T-helper 17 cell (primary cell): ENCODE measurements around the gene ALDOB. TPM values are rescaled to one million over a fixed set of nuclear protein-coding genes. Genes with fewer than 3 reads are reported as not detected.

Experiments used
- ATAC-seq: fragments of 150-1000 bp; cut with Tn5 transposase; 2 replicates; pipeline ENCODE4 v1.10.0; 2021; ENCODE audit warnings: mild to moderate bottlenecking, moderate library complexity
- DNase-seq, 3 donors: peaks; one replicate each; pipeline versions ENCODE4 v3.0.0 to v3.0.0-alpha.2; 2020 to 2021
- H3K9me3 ChIP-seq: one replicate; pipeline ENCODE4 v1.7.0; 2013; ENCODE audit warnings: low read length, mild to moderate bottlenecking; ENCODE audit not compliant: control insufficient read depth, poor library complexity, severe bottlenecking
- H3K27ac Mint-ChIP-seq: one replicate; pipeline ENCODE4 v1.8.0; 2022; ENCODE audit warnings: mild to moderate bottlenecking, moderate library complexity, mixed read lengths
- H3K27me3 Mint-ChIP-seq: one replicate; pipeline ENCODE4 v1.8.0; 2022; ENCODE audit warnings: mixed read lengths
- H3K36me3 Mint-ChIP-seq: one replicate; pipeline ENCODE4 v1.8.0; 2022; ENCODE audit warnings: low read depth, mixed read lengths
- H3K4me1 Mint-ChIP-seq: one replicate; pipeline ENCODE4 v1.8.0; 2022; ENCODE audit warnings: mild to moderate bottlenecking, mixed read lengths
- H3K4me3 Mint-ChIP-seq: one replicate; pipeline ENCODE4 v1.8.0; 2022; ENCODE audit warnings: mild to moderate bottlenecking, moderate library complexity, mixed read lengths
- total RNA-seq, 4 donors: library from RNA in 2 of 4; stranded (reverse) in 2 of 4; gene quantifications; one replicate each; pipeline ENCODE4 v1.2.3 and lab custom pipeline; 2022 to 2026

ALDOB gene
- total RNA-seq, 2 donors from 2014 or later, result not detected

DNA sequence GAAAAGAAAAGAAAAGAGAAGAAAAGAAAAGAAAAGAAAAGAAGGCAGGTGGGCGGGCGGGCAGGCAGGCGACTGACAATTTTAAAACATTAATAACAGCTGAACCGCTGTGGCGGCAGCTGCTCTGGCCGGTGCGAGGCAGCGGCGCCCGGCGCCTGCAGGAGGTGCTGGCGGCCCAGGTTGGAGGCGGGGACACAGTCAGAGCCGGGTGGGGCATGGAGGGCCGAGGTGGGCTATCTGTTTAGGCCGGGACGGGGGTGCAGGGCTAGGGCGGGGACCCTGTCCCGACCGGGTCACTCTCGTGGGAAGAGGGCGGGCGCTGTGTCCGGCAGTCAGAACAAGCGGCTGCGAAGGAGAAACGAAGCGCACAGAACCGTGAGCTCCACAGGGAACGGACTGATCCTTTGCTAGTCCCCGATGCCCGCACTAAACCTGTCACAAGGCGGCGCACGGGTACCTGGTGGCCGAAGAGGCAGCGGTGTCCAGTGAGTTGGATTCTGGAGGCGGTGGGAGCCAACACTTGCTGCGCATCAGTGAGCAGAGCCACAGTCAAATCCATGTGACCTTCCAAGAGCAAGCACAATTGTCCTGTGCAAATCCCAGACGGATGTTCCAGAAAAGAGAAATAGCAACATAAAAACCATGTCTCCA lies 13.6 kb upstream of the ALDOB start:
- Mint-ChIP-seq H3K36me3 (peaks cover 7% of the 10 kb centered on the region), H3K4me3 (peak overlapping the region; percentile 90), H3K27ac (no peak overlapping the region), H3K4me1 (peaks cover 12% of the 10 kb centered on the region), H3K27me3 (peaks cover 73% of the 10 kb centered on the region)
- DNase-seq (peak; percentile 13 to 25 (median 18)), ATAC-seq (peak; percentile 92)
- peaks cover 3% of the 10 kb centered on the region for H3K9me3 ChIP-seq

DNA sequence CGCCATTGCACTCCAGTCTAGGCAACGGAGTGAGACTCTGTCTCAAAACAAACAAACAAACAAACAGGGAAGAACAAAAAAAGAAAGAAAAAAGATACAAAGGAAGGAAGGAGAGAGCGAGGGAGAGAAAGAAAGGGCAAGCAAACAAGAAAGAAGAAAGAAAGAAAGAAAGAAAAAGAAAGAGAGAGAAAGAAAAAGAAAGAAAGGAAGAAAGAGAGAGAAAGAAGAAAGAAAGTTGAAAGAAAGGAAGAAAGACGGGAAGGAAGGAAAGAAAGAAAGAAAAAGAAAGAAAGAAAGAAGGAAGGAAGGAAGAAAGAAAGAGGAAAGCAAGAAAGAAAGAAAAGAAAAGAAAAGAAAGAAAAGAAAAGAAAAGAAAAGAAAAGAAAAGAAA lies 13.1 kb upstream of the ALDOB start:
- peaks cover 3% of the 10 kb centered on the region for H3K9me3 ChIP-seq
- peak overlapping the region; percentile 90 for H3K4me3 Mint-ChIP-seq
- no peak for ATAC-seq
- H3K27me3 Mint-ChIP-seq, result peaks cover 76% of the 10 kb centered on the region
- DNase-seq, result no peak
- H3K4me1 Mint-ChIP-seq, result peaks cover 12% of the 10 kb centered on the region
- H3K27ac Mint-ChIP-seq, result no peak overlapping the region
- peaks cover 7% of the 10 kb centered on the region for H3K36me3 Mint-ChIP-seq

DNA sequence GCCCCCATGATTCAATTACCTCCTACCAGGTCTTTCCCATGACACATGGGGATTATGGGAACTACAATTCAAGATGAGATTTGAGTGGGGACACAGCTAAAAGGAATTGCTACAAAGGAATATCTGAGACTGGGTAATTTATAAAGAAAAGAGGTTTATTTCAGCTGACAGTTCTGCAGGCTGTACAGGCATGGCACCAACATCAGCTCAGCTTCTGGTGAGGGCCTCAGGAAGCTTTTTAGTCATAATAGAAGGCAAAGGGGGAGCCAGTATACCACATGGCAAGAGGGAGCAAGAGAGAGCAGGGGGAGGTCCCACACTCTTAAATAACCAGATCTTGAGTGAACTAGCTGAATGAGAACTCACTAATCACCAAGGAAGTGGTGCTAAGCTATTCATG lies 11.2 kb upstream of the ALDOB start:
- ATAC-seq, result no peak
- H3K27ac Mint-ChIP-seq, result peak overlapping the region; percentile 14

DNA sequence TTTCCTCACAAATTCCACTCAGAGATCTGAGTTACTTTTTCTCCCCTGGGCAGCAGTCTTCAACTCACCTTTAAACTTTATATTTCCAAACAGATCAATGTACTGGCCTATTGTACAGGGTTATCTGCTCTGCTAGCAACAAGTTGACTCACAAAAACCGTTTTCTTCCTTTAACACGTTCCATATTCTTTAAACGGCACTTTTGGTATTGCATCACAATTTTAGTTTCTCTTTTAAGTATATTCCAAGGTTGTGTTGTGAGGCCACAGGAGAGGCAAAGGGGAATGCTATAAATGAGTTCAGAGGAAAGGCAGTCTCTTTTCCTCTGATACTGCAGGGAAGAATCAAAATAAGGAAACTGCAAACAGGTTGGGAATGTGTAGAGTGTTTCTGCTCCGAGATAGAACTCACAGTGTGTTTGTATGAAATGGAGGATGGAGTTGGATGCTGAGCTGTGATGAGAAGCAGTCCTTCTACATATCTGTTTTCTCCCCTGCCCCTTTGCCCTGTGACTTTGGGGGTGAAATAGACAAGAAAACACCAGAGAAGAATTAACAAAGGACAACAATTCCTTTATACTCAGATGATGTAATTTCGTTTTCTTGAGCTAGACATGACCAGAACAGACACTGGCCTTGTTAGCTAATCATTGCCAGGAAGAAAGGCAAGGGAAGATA lies 9.9 kb upstream of the ALDOB start:
- Mint-ChIP-seq H3K36me3 (peaks cover 7% of the 10 kb centered on the region), H3K4me3 (no peak overlapping the region), H3K4me1 (peaks cover 12% of the 10 kb centered on the region), H3K27me3 (peaks cover 80% of the 10 kb centered on the region), H3K27ac (no peak overlapping the region)
- DNase-seq, result no peak
- ATAC-seq, result no peak
- peaks cover 8% of the 10 kb centered on the region for H3K9me3 ChIP-seq

More for the DNA sequence above, 11.2 kb upstream of the ALDOB start:
- no peak for DNase-seq
- peaks cover 12% of the 10 kb centered on the region for H3K4me1 Mint-ChIP-seq
- peaks cover 82% of the 10 kb centered on the region for H3K27me3 Mint-ChIP-seq
- peaks cover 7% of the 10 kb centered on the region for H3K36me3 Mint-ChIP-seq
- H3K4me3 Mint-ChIP-seq, result no peak overlapping the region
- H3K9me3 ChIP-seq, result peaks cover 3% of the 10 kb centered on the region

DNA sequence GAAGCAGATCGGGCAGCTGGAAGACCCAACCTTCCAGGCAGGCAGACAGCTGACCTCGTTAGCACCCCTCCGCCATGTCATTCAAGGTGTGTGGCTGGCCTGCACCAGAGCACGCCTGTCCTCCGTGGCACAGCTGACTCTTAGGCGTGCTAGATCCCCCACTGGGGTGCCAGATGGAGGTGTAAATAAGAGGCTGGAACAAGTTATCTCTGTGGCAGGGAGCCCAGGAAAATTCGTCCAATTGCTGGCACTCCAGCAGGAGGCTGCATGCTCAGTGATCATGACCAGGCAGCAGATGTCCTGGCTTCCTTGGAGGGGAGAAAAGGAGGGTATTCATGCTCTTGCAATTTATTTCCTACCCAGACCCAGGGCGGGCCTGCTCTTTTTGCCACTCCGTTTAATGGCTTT lies 7.8 kb upstream of the ALDOB start:
- no peak overlapping the region for H3K4me3 Mint-ChIP-seq
- no peak overlapping the region for H3K27ac Mint-ChIP-seq
- H3K27me3 Mint-ChIP-seq, result peaks cover 73% of the 10 kb centered on the region
- peaks cover 8% of the 10 kb centered on the region for H3K9me3 ChIP-seq
- ATAC-seq, result no peak
- H3K4me1 Mint-ChIP-seq, result peaks cover 4% of the 10 kb centered on the region
- H3K36me3 Mint-ChIP-seq, result peaks cover 4% of the 10 kb centered on the region
- no peak for DNase-seq

DNA sequence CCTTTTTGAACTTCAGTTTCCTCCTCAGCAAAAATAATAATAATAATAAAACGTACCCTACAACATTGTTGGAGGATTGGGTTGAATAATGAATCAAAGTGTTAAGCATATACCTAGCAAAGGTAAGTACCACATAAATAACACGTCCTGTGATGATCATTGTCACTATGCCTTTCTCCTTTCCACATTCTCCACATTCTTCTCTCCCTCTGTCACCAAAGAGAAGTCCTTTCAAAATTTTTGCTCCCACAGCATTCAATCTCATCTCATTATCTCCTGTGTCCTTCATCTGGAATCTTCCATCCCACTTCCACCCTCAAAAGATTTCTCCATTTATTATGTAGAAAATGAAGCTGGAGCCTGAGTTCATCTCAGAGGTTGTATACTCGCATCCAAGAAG lies 7.2 kb upstream of the ALDOB start:
- ATAC-seq, result no peak
- Mint-ChIP-seq H3K36me3 (peaks cover 4% of the 10 kb centered on the region), H3K27me3 (peaks cover 71% of the 10 kb centered on the region), H3K27ac (no peak overlapping the region), H3K4me1 (peaks cover 4% of the 10 kb centered on the region), H3K4me3 (no peak overlapping the region)
- no peak for DNase-seq
- peaks cover 8% of the 10 kb centered on the region for H3K9me3 ChIP-seq

DNA sequence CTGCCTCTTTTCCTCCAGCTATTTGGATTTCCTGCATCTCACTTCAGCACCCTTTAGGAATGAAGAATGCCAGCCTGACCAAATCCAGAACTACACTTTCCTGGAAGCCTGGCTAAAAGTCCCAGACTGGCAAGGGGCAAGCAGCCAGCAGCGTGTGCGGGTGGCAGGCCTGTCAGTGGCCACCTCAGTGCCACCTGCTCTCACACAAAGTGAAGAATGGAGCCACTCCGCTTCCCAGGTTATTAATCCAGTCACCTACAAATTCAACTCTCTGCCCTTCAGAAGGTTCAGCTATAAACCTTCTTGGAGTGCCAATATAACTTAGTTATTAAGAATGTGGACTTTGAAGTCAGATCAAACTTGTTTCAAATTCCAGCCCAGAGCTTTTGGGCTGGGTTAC lies 6.7 kb upstream of the ALDOB start:
- H3K4me1 Mint-ChIP-seq, result peaks cover 4% of the 10 kb centered on the region
- no peak overlapping the region for H3K27ac Mint-ChIP-seq
- peaks cover 4% of the 10 kb centered on the region for H3K36me3 Mint-ChIP-seq
- no peak for ATAC-seq
- DNase-seq, result no peak
- H3K27me3 Mint-ChIP-seq, result peaks cover 74% of the 10 kb centered on the region
- H3K9me3 ChIP-seq, result peaks cover 8% of the 10 kb centered on the region
- no peak overlapping the region for H3K4me3 Mint-ChIP-seq

DNA sequence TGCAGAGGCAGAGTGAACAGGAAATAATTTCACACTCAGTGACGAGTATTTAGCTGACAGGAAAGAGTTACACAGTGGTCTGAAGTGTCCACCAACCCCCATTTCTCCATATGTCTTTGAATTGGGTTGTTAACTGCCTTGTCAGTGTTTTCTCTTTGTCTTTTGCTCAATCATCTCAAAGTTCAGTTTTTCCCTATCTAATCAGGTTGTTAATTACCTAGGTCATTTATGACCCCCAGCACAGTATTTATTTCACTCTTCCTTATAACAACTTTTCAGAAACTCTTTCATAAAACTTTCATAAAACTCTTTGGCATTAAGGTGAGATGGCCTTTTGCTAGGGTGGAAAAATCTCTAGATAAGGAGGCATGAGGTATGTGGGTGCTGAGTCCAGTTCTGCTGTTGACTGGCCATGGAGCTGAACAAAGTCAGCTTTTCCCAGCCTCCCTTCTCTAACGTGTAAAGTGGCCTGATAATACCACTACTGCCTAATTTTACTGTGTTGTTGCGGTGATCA lies 5.2 kb upstream of the ALDOB start:
- peaks cover 4% of the 10 kb centered on the region for H3K36me3 Mint-ChIP-seq
- H3K9me3 ChIP-seq, result peaks cover 5% of the 10 kb centered on the region
- H3K4me1 Mint-ChIP-seq, result peaks cover 4% of the 10 kb centered on the region
- no peak overlapping the region for H3K4me3 Mint-ChIP-seq
- no peak overlapping the region for H3K27ac Mint-ChIP-seq
- ATAC-seq (no peak), DNase-seq (no peak)
- H3K27me3 Mint-ChIP-seq, result peaks cover 72% of the 10 kb centered on the region

DNA sequence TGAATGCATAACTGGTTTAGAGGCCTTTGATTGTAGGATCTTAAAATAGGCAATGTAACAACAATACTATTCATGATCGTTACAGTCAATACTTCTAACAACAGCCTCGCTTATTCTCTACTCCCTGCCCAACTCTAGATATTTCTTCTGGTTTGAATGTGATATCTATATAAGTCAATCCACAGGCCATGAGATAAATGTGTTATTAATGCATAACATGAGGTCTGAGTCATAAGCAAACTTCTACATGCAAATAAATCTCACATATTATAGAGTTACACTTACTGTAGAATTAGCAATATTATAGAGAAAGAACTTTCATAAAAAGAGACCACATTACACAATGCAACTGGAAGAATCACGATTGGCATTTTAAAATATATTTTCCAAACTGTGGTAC lies 2.9 kb upstream of the ALDOB start:
- DNase-seq, result no peak
- H3K4me1 Mint-ChIP-seq, result no peaks in the 10 kb centered on the region
- peaks cover 5% of the 10 kb centered on the region for H3K9me3 ChIP-seq
- H3K27me3 Mint-ChIP-seq, result peaks cover 72% of the 10 kb centered on the region
- ATAC-seq, result no peak
- no peaks in the 10 kb centered on the region for H3K36me3 Mint-ChIP-seq
- no peak overlapping the region for H3K4me3 Mint-ChIP-seq
- no peak overlapping the region for H3K27ac Mint-ChIP-seq

DNA sequence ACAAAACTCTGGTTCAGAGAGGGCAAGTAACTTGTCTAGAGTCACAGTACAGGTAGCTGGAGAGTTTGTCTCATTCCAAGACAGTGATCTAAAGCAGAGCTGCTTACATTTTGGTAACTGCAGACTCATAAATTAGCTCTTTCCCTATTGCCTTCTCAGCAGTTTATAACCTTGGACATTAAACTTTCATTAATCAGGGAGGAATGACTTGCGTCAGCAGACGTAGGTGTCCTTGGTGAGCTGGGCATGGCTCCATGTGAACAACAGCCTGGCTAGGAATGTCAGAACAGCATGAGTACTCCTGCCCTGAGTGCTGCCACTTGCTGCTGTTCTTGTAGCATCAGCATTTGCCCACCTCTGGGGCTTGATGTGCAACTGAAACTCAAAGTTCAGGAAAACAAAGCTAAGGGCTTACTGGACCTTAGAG lies 2.2 kb upstream of the ALDOB start:
- H3K27ac Mint-ChIP-seq, result no peak overlapping the region
- H3K9me3 ChIP-seq, result peaks cover 5% of the 10 kb centered on the region
- no peaks in the 10 kb centered on the region for H3K4me1 Mint-ChIP-seq
- no peaks in the 10 kb centered on the region for H3K36me3 Mint-ChIP-seq
- ATAC-seq (no peak), DNase-seq (no peak)
- H3K27me3 Mint-ChIP-seq, result peaks cover 66% of the 10 kb centered on the region
- no peak overlapping the region for H3K4me3 Mint-ChIP-seq

DNA sequence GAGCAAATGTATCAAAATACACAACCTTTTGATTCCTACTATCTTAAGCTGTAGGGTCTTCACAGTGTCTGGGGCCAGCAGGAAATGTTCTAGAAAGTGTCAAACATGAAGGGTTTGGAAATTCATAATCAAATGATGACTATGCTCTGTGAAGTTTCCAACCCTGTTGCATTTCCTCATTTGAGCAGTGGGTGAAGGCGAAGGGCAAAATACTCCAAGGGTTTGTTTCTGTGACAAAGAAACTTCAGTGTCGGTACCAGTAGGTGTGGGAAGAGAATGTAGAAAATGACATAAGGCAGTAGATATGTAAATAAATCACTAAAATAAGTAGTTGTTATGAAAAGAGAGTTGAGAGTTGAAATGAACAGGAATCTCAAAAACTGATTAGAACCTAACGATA lies 576 bp downstream of the ALDOB start:
- no peak overlapping the region for H3K4me3 Mint-ChIP-seq
- H3K36me3 Mint-ChIP-seq, result no peaks in the 10 kb centered on the region
- no peaks in the 10 kb centered on the region for H3K4me1 Mint-ChIP-seq
- ATAC-seq, result no peak
- no peak for DNase-seq
- peaks cover 44% of the 10 kb centered on the region for H3K27me3 Mint-ChIP-seq
- no peaks in the 10 kb centered on the region for H3K9me3 ChIP-seq
- H3K27ac Mint-ChIP-seq, result no peak overlapping the region

DNA sequence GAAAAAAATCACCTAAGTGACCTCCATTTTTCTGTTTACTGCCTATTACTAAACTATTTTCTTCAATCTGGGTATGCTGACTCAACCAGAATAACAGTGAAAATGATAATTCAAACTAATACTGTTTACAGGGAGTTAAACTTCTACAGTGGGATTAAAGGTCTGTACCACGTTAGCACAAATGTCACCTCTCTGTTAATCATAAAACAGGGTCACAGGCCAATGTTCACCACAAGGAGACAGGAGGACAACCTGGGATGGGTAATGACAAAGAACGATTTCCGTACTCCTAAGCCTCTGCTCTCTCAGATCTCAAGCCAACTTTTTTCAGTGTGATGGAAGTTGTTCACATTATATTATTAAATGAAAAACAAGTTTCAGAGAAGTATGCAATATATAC lies 2.3 kb downstream of the ALDOB start:
- no peak overlapping the region for H3K27ac Mint-ChIP-seq
- ATAC-seq (no peak), DNase-seq (no peak)
- H3K9me3 ChIP-seq, result no peaks in the 10 kb centered on the region
- no peaks in the 10 kb centered on the region for H3K4me1 Mint-ChIP-seq
- H3K4me3 Mint-ChIP-seq, result no peak overlapping the region
- H3K36me3 Mint-ChIP-seq, result no peaks in the 10 kb centered on the region
- peaks cover 38% of the 10 kb centered on the region for H3K27me3 Mint-ChIP-seq

DNA sequence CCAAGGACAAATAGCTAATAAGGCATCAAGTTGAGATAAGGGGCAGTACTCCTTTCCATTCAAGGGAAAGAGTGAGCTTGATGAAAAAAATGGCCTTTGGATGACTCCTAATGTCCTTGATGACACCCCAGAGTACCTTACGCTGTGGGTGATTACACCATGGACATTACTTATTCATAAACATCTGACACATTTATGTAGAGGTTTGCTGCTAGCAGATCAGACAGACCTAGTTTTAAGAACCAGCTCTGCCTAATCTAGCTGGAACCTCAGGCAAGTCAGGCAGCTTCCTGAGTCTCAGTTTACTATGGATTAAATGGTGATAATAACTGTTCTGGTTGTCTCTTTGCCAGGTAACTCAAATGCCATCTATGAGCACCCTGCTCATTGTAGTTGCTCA lies 2.8 kb downstream of the ALDOB start:
- H3K4me3 Mint-ChIP-seq, result no peak overlapping the region
- no peaks in the 10 kb centered on the region for H3K9me3 ChIP-seq
- H3K4me1 Mint-ChIP-seq, result no peaks in the 10 kb centered on the region
- no peak for DNase-seq
- H3K27me3 Mint-ChIP-seq, result peaks cover 34% of the 10 kb centered on the region
- no peaks in the 10 kb centered on the region for H3K36me3 Mint-ChIP-seq
- no peak overlapping the region for H3K27ac Mint-ChIP-seq
- no peak for ATAC-seq

DNA sequence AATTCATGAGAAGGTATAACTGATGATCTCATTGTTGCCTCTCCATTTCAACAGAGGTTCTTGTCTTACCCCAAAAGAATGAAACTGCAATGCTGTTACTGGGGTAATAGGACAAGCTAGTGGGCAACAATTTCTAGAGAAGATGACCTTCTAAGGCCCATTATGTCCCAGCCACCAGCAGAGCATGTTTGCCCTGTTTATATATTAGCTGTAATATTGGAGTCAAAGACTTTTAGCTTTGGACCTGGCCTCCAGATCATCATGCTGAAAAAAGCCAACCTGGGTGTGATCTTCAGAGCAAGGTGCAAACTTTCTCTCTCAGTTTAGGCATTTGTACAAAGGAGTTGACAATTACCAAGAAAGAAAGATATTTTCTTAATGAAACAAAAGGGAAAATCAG lies 3.4 kb downstream of the ALDOB start:
- Mint-ChIP-seq H3K27me3 (peaks cover 28% of the 10 kb centered on the region), H3K4me3 (no peak overlapping the region), H3K4me1 (no peaks in the 10 kb centered on the region), H3K36me3 (no peaks in the 10 kb centered on the region), H3K27ac (no peak overlapping the region)
- H3K9me3 ChIP-seq, result no peaks in the 10 kb centered on the region
- ATAC-seq (no peak), DNase-seq (no peak)
